AG04450 (cell line): ENCODE results near the gene IRAK1. TPM values are rescaled to one million over a fixed set of nuclear protein-coding genes. Genes with fewer than 3 reads are reported as not detected.
"Not testable (repeated sequence)": the region's sequence is repeated elsewhere in the genome, so short reads cannot be mapped to it uniquely, and the experiment has no call there.

Experiments
- CTCF ChIA-PET: fragments of 300-600, 350-600 bp; formaldehyde crosslinking; extraction: SDS; loops from one replicate; lab custom pipeline; 2022; ENCODE audit warnings: antibody characterized with exemption, inconsistent platforms; lab: Charles Lee
- POLR2A ChIA-PET: fragments of 350-600 bp; formaldehyde crosslinking; extraction: SDS; loops from one replicate; lab custom pipeline; 2021; ENCODE audit warnings: antibody characterized with exemption, inconsistent platforms; lab: Yijun Ruan, JAX
- DNase-seq: peaks from one replicate; pipeline ENCODE4 v3.0.0-alpha.2; 2011; ENCODE audit warnings: low read depth, low spot score
- H3K27ac ChIP-seq: one replicate; pipeline ENCODE4 v1.5.1; 2012; ENCODE audit warnings: low read depth, low read length, control low read depth
- H3K27me3 ChIP-seq: one replicate; pipeline ENCODE4 v1.6.0; 2012; ENCODE audit warnings: low read length; ENCODE audit not compliant: control insufficient read depth, insufficient read depth
- H3K4me3 ChIP-seq: 2 replicates; pipeline ENCODE4 v1.5.1; 2011; ENCODE audit warnings: mild to moderate bottlenecking, low read depth, low read length, control low read depth
- H3K9me3 ChIP-seq: 2 replicates; pipeline ENCODE4 v1.5.1; 2012; ENCODE audit warnings: low read length; ENCODE audit not compliant: control insufficient read depth, insufficient read depth
- CTCF ChIP-seq: IDR thresholded peaks from 2 replicates; pipeline ENCODE4 v1.5.1; 2011; ENCODE audit warnings: low read depth, low read length, control low read depth, inconsistent platforms
- polyA plus RNA-seq: library from polyadenylated mRNA; depleted of rRNA; stranded (reverse); fragments of >200 nt; gene quantifications from 2 replicates; pipeline ENCODE4 v1.2.3, GENCODE V29; 2011

IRAK1 gene
- polyA plus RNA-seq, 1 experiment, result 31.6 TPM

- Histone ChIP-seq H3K4me3 (no peak overlapping the region), H3K9me3 (no peaks in the 10 kb centered on the region), H3K27me3 (no peaks in the 10 kb centered on the region), H3K27ac (no peak overlapping the region)
- CTCF ChIA-PET, result no interaction called here
- POLR2A ChIA-PET, result no interaction called here
- TF ChIP-seq CTCF, result no peak
- no peak for DNase-seq
These were observed 19.7 kb downstream of the IRAK1 start for GRCh38 chrX:154000051-154000450.

GRCh38 chrX:153999359-154000037 is 20.2 kb downstream of the IRAK1 start:
- ChIA-PET POLR2A (no interaction called here), CTCF (no interaction called here)
- Histone ChIP-seq H3K27ac (no peak overlapping the region), H3K27me3 (no peaks in the 10 kb centered on the region), H3K4me3 (no peak overlapping the region), H3K9me3 (no peaks in the 10 kb centered on the region)
- TF ChIP-seq CTCF, result no peak
- no peak for DNase-seq

GRCh38 chrX:153995504-153995903 is 24.2 kb downstream of the IRAK1 start:
- no peak for DNase-seq
- Histone ChIP-seq H3K27ac (no peak overlapping the region), H3K4me3 (no peak overlapping the region), H3K9me3 (no peaks in the 10 kb centered on the region), H3K27me3 (no peaks in the 10 kb centered on the region)
- TF ChIP-seq CTCF, result no peak
- POLR2A ChIA-PET, result no interaction called here
- CTCF ChIA-PET, result no interaction called here

- H3K27ac ChIP-seq, H3K9me3 ChIP-seq, H3K4me3 ChIP-seq, CTCF ChIA-PET, DNase-seq, POLR2A ChIA-PET, H3K27me3 ChIP-seq: not testable (repeated sequence)
These were observed 25.3 kb downstream of the IRAK1 start for GRCh38 chrX:153994398-153994797.

GRCh38 chrX:153993978-153994377 is 25.7 kb downstream of the IRAK1 start:
- no peak overlapping the region for H3K27ac ChIP-seq
- no peak for DNase-seq
- H3K9me3 ChIP-seq, result no peaks in the 10 kb centered on the region
- ChIA-PET CTCF (no interaction called here), POLR2A (no interaction called here)
- H3K4me3 ChIP-seq, result no peak overlapping the region
- H3K27me3 ChIP-seq, result no peaks in the 10 kb centered on the region
- no peak for TF ChIP-seq CTCF
